GM19324 (cell line): ENCODE data around the gene CRYBG2.

Experiments used
- ATAC-seq: cut with Tn5 transposase; IDR thresholded peaks from one replicate; pipeline ENCODE4 v1.9.1; 2021; ENCODE audit warnings: mild to moderate bottlenecking, moderate library complexity; ENCODE audit not compliant: unreplicated experiment, low FRiP score

CRYBG2 gene

GRCh38 chr1:26370591-26371382 lies 16.9 kb upstream of the CRYBG2 start:
- ATAC-seq, result no peak

- ATAC-seq, result no peak
Observed at GRCh38 chr1:26368486-26368885, 14.6 kb upstream of the CRYBG2 start.

GRCh38 chr1:26368006-26368405 lies 14.1 kb upstream of the CRYBG2 start:
- ATAC-seq, result no peak

GRCh38 chr1:26367441-26367840 lies 13.5 kb upstream of the CRYBG2 start:
- ATAC-seq, result no peak

- ATAC-seq, result no peak
Observed at GRCh38 chr1:26364956-26365355, 11.0 kb upstream of the CRYBG2 start.

- no peak for ATAC-seq
Observed at GRCh38 chr1:26363549-26364448, 9.9 kb upstream of the CRYBG2 start.

- no peak for ATAC-seq
Observed at GRCh38 chr1:26362331-26362730, 8.4 kb upstream of the CRYBG2 start.

- no peak for ATAC-seq
Observed at GRCh38 chr1:26361605-26362122, 7.7 kb upstream of the CRYBG2 start.

GRCh38 chr1:26360807-26361604 lies 7.1 kb upstream of the CRYBG2 start:
- no peak for ATAC-seq

GRCh38 chr1:26359981-26360806 lies 6.3 kb upstream of the CRYBG2 start:
- ATAC-seq, result no peak

GRCh38 chr1:26358411-26359384 lies 4.8 kb upstream of the CRYBG2 start:
- no peak for ATAC-seq

- no peak for ATAC-seq
Observed at GRCh38 chr1:26357121-26357602, 3.2 kb upstream of the CRYBG2 start.

- ATAC-seq, result no peak
Observed at GRCh38 chr1:26356106-26356505, 2.2 kb upstream of the CRYBG2 start.

- ATAC-seq, result no peak
Observed at GRCh38 chr1:26354972-26355371, 1.0 kb upstream of the CRYBG2 start.

GRCh38 chr1:26353210-26353859 lies 595 bp downstream of the CRYBG2 start:
- ATAC-seq, result no peak

- ATAC-seq, result no peak
Observed at GRCh38 chr1:26352338-26352679, 1.6 kb downstream of the CRYBG2 start.

GRCh38 chr1:26351590-26352337 lies 2.2 kb downstream of the CRYBG2 start:
- ATAC-seq, result no peak
